ENCODE measurements around the gene TMEM145. TPM values are rescaled to one million over a fixed set of nuclear protein-coding genes. Genes with fewer than 3 reads are reported as not detected.

TMEM145 gene
- total and polyA plus RNA-seq, 2 donors from 2014 or later, result not detected

DNA sequence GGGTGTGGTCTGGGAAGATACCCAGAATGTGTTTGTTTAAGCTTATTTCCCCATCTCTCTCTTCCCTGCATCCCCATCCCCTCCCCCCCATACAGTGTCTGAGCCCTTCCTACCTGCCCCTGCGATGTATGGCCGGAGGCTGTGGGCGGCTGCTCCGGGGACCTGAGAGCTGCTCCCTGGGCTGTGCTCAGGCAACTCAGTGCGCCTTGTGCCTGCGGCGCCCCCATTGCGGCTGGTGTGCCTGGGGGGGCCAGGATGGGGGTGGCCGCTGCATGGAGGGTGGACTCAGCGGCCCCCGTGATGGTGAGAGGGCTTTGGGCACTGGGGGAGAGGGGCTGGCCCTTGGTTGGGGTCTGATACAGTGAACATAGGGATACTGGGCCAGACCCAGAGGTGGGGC is 55.3 kb downstream of the TMEM145 start:
- intact Hi-C loops (cut with DNase I), result no loop called here
- H3K36me3 ChIP-seq (ENCODE audit: control insufficient read depth in 2 of 3, insufficient read depth in 3 of 3, low read length in 3 of 3), result peaks cover 5 to 11% (median 5%) of the 10 kb centered on the region in 3 donors
- DNase-seq (no peak), FAIRE-seq (no peak)
- no peaks in the 10 kb centered on the region for H3K27me3 ChIP-seq (ENCODE audit: control insufficient read depth, insufficient read depth, low read length)
- H3K9me3 ChIP-seq (ENCODE audit: control insufficient read depth in 2 of 3, insufficient read depth in 1 of 3, low read length in 3 of 3), result peaks cover 0 to 11% (median 0%) of the 10 kb centered on the region in 3 donors
- H3K9ac ChIP-seq (ENCODE audit: low read length in 3 of 3), result no peak overlapping the region
- no peaks in the 10 kb centered on the region for H3K4me1 ChIP-seq (ENCODE audit: control insufficient read depth in 2 of 3, insufficient read depth in 2 of 3, low read depth in 1 of 3, low read length in 3 of 3)
- H3K27ac ChIP-seq (ENCODE audit: low read depth in 2 of 2, low read length in 2 of 2), result no peak overlapping the region
- no peak overlapping the region for H3K4me3 ChIP-seq (ENCODE audit: low read length in 3 of 3)
- TF ChIP-seq, protein P1, sequence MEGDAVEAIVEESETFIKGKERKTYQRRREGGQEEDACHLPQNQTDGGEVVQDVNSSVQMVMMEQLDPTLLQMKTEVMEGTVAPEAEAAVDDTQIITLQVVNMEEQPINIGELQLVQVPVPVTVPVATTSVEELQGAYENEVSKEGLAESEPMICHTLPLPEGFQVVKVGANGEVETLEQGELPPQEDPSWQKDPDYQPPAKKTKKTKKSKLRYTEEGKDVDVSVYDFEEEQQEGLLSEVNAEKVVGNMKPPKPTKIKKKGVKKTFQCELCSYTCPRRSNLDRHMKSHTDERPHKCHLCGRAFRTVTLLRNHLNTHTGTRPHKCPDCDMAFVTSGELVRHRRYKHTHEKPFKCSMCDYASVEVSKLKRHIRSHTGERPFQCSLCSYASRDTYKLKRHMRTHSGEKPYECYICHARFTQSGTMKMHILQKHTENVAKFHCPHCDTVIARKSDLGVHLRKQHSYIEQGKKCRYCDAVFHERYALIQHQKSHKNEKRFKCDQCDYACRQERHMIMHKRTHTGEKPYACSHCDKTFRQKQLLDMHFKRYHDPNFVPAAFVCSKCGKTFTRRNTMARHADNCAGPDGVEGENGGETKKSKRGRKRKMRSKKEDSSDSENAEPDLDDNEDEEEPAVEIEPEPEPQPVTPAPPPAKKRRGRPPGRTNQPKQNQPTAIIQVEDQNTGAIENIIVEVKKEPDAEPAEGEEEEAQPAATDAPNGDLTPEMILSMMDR (IDR thresholded peaks at IDR 0.05; ENCODE audit: borderline replicate concordance, extremely low read depth, insufficient read depth), result no peak

DNA sequence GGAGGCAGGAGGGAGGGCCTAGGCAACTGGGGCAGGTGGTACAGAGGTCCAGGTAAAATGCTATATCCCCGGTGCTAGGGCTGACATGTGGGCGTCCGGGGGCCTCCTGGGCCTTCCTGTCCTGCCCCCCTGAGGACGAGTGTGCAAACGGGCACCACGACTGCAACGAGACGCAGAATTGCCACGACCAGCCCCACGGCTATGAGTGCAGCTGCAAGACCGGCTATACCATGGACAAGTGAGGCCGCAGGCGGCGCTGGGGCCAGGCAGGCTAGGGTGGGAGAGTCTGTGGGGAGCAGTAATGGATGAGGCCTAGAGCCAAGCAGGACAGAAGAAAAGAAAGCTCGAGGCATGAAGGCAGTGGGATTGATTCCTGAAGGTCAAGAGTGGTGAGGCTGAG is 55.7 kb downstream of the TMEM145 start:
- peaks cover 2 to 8% (median 2%) of the 10 kb centered on the region in 3 donors for H3K36me3 ChIP-seq (ENCODE audit: control insufficient read depth in 2 of 3, insufficient read depth in 3 of 3, low read length in 3 of 3)
- no peak for DNase-seq
- TF ChIP-seq, protein P1 (IDR thresholded peaks at IDR 0.05; ENCODE audit: borderline replicate concordance, extremely low read depth, insufficient read depth), result no peak

DNA sequence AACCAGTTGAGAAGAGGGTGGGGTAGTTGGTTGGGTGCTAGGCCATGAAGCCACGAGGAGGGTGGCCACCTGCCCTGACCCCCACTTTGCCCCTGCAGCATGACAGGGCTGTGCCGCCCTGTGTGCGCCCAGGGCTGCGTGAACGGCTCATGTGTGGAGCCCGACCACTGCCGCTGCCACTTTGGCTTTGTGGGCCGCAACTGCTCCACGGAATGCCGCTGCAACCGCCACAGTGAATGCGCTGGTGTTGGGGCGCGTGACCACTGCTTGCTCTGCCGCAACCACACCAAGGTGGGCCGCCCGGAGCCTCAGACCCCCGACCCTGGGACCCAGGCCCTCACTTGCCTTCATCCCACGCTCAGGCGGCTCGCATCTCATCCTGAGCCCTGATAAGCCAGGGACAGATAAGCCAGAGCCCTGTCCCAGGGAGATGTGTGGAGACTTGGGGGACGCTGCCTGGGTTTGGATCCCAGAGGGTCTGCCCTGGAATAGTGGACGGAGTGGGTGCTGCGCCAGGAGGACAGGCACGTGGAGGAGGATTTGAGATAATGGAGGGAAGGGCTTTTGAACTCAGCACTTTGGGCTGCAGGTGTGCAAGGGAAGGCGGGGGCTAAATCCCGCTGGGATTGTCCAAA is 56.4 kb downstream of the TMEM145 start:
- Histone ChIP-seq H3K27me3 (ENCODE audit: control insufficient read depth, insufficient read depth, low read length) (no peaks in the 10 kb centered on the region), H3K4me3 (ENCODE audit: low read length in 3 of 3) (no peak overlapping the region), H3K27ac (ENCODE audit: low read depth in 2 of 2, low read length in 2 of 2) (no peak overlapping the region), H3K4me1 (ENCODE audit: control insufficient read depth in 2 of 3, insufficient read depth in 2 of 3, low read depth in 1 of 3, low read length in 3 of 3) (no peaks in the 10 kb centered on the region), H3K9me3 (ENCODE audit: control insufficient read depth in 2 of 3, insufficient read depth in 1 of 3, low read length in 3 of 3) (peaks cover 0 to under 1% (median 0%) of the 10 kb centered on the region in 3 donors), H3K36me3 (ENCODE audit: control insufficient read depth in 2 of 3, insufficient read depth in 3 of 3, low read length in 3 of 3) (peaks cover 0 to under 1% (median 0%) of the 10 kb centered on the region in 3 donors), H3K9ac (ENCODE audit: low read length in 3 of 3) (no peak overlapping the region)
- TF ChIP-seq, protein P1 (IDR thresholded peaks at IDR 0.05; ENCODE audit: borderline replicate concordance, extremely low read depth, insufficient read depth), result no peak
- DNase-seq (no peak), FAIRE-seq (no peak)
- intact Hi-C loops (cut with DNase I), result no loop called here

More for the DNA sequence above, 55.7 kb downstream of the TMEM145 start:
- no peaks in the 10 kb centered on the region for H3K27me3 ChIP-seq (ENCODE audit: control insufficient read depth, insufficient read depth, low read length)
- FAIRE-seq, result no peak
- intact Hi-C loops (cut with DNase I), result no loop called here
- H3K4me1 ChIP-seq (ENCODE audit: control insufficient read depth in 2 of 3, insufficient read depth in 2 of 3, low read depth in 1 of 3, low read length in 3 of 3), result no peaks in the 10 kb centered on the region
- no peak overlapping the region for H3K9ac ChIP-seq (ENCODE audit: low read length in 3 of 3)
- peaks cover 0 to 8% (median 0%) of the 10 kb centered on the region in 3 donors for H3K9me3 ChIP-seq (ENCODE audit: control insufficient read depth in 2 of 3, insufficient read depth in 1 of 3, low read length in 3 of 3)
- H3K4me3 ChIP-seq (ENCODE audit: low read length in 3 of 3), result no peak overlapping the region
- no peak overlapping the region for H3K27ac ChIP-seq (ENCODE audit: low read depth in 2 of 2, low read length in 2 of 2)

Measured in kidney (tissue), 14 donors.